Stimulated activated CD8-positive, alpha-beta memory T cell treated with anti-CD3 and anti-CD28 coated beads, Interleukin-12 subunit alpha, Interleukin-12 subunit beta, amount 100 ng/mL, for 24 hours (primary cell): ENCODE measurements around the gene MCC.
"Not testable (repeated sequence)": the region's sequence is repeated elsewhere in the genome, so short reads cannot be mapped to it uniquely, and the experiment has no call there.

Experiments used
- DNase-seq: peaks from one replicate; pipeline ENCODE4 v3.0.0-alpha.2; 2020; ENCODE audit errors: extremely low read depth

Gene MCC

DNA sequence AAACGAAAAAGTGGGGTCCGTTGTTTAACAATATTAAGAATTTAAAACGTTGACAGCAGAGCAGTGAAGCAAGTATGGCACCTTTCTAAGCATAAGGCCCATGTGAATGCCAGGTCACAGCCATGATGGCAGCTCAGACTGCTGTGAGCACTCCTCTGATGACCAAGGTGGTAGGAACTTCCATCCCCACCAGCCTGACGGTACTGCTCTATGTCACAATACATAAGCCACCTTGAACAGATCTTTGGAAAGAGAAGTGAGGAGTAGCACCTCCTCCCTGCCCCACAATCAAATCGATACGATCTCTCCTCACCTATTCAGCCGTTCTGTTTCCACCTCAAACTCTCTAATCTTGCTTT, 405.7 kb downstream of the MCC start:
- DNase-seq = no peak

DNA sequence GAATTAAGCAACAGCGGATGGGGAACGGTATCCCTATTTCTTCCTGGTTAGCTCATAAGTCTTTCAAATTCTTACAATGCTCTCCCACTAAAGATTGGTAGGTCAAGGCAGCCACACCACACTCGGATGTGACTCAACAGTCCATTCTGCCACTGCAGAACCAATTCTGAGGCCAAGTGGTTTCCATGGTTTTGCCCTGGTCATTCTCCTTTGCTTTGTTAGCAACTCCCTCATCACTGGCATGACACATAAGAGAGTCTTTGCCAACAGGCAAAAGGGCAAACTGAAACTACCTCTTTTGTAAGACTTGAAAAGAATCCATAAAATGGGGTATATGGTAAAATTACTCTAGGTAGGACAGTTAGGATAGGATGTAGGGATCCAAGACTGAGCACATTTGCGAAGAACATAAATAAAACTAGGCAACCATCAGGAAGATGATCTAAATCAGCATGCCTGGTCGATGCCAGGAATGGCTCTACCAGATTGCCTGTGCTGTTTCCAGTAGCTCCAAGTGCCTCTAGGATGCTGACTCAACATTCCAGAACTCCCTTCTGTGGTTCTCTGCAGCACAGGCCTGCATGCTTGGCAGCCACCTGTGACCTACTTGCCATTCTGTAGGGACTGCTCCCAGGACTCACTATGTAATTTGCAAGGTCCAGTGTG, 406.2 kb downstream of the MCC start:
- no peak for DNase-seq

DNA sequence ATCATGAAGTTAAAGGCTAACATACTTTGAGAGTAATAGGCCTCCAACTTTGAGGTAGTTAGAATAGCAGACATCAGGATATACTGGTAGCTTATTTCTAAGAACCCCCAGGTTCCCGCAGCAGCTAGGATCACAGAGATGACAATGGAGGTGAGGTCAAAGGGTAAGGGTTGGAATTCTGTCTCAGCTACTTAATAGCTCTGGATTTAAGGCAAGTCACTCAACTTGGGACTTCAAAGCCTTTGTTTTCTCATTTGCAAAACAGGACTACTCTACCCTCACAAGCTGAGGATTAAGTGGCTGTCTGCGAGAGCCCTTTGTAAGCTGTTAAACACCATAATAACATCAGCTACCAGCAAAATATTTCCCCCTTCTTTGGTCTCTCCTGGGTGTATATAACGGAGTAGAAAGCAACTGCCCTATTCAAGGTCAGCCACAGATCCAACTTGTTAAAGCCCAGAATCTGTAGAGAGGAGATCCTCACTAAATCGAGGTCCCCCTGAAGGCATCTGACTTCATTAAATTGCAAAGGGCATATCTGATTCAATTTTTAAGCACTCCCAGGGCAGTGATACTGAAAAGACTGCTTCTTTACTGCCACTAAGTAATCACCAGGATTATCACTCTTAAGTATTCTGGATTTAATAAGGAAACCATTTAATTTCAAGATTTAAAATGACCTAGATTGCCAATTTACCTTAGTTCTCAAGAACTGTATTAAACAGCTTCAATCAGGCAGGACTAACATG, 407.0 kb downstream of the MCC start:
- DNase-seq = no peak

- not testable (repeated sequence) for DNase-seq
Observed at GRCh38 chr5:113076649-113077048, 411.6 kb downstream of the MCC start.

DNA sequence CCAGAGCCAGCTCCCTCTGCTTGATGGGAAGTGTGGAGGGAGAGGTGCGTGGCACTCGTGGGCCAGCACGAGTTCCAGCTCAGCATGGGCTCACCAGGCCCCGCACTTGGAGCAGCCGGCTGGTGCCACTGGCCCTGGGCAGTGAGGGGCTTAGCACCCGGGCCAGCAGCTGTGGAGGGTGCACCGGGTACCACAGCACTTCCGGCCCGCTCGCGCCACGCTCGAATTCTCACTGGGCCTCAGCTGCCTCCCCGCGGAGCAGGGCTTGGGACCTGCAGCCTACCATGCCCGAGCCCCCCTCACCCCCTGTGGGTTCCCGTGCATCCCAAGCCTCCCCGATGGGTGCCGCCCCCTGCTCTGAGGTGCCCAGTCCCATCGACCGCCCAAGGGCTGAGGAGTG, 413.2 kb downstream of the MCC start:
- DNase-seq = no peak

DNA sequence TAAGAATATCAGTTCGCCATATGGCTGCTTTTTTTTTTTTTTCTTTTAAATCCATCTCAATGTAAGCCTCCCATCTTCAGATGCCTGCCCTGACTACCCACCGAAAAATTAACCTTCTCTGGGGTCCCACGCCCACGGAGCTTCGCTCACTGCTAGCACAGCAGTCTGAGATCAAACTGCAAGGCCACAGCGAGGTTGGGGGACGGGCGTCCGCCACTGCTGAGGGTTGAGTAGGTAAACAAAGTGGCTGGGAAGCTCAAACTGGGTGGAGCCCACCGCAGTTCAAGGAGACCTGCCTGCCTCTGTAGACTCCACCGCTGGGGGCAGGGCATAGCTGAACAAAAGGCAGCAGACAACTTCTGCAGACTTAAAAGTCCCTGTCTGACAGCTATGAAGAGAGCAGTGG, 414.6 kb downstream of the MCC start:
- DNase-seq = not testable (repeated sequence)

DNA sequence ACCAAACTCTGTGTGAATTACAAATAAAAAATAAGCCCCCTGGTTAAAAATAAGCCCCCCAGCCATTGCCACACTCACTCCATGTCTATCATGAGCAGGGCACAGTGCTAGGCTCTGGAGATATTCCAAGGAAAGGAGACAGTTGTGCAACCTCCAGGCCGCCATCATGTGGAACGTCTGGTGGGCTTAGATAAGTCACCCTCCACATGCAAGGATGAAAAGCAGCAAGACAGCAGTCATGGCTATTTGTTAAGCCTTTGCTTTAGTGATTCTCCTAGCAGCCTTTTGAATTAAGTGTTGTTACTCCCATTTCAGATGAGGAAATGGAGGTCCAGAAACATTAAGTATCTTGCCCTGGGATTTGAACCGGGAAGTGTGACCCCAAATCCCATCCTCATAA, 416.9 kb downstream of the MCC start:
- no peak for DNase-seq

GRCh38 chr5:113070901-113071300, 417.4 kb downstream of the MCC start:
- DNase-seq = no peak

GRCh38 chr5:113068559-113068958, 419.7 kb downstream of the MCC start:
- no peak for DNase-seq

- DNase-seq = no peak
Observed at GRCh38 chr5:113067635-113068344, 420.5 kb downstream of the MCC start.

GRCh38 chr5:113065626-113066025, 422.6 kb downstream of the MCC start:
- no peak for DNase-seq

DNA sequence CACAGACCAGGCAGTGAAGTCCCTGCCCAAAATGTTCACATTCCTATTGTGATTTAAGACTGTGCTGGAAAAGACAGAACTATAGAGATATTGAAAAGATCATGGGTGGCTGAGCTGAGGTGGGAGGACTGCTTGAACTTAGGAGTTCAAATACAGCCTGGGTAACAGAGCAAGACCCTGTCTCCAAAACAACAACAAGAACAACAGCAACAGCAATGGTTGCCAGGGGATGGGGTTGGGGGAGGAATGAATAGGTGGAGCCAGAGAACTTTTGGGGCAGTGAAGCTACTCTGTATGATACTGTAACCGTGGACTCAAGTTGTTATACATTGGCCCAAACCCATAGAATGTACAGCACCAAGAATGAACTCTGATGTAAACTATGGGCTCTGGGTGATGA, 423.4 kb downstream of the MCC start:
- no peak for DNase-seq

GRCh38 chr5:113063927-113064326, 424.3 kb downstream of the MCC start:
- no peak for DNase-seq

GRCh38 chr5:113062869-113063508, 425.3 kb downstream of the MCC start:
- DNase-seq = no peak

GRCh38 chr5:113061846-113062780, 426.1 kb downstream of the MCC start:
- DNase-seq = no peak

GRCh38 chr5:113060408-113061025, 427.7 kb downstream of the MCC start:
- no peak for DNase-seq

DNA sequence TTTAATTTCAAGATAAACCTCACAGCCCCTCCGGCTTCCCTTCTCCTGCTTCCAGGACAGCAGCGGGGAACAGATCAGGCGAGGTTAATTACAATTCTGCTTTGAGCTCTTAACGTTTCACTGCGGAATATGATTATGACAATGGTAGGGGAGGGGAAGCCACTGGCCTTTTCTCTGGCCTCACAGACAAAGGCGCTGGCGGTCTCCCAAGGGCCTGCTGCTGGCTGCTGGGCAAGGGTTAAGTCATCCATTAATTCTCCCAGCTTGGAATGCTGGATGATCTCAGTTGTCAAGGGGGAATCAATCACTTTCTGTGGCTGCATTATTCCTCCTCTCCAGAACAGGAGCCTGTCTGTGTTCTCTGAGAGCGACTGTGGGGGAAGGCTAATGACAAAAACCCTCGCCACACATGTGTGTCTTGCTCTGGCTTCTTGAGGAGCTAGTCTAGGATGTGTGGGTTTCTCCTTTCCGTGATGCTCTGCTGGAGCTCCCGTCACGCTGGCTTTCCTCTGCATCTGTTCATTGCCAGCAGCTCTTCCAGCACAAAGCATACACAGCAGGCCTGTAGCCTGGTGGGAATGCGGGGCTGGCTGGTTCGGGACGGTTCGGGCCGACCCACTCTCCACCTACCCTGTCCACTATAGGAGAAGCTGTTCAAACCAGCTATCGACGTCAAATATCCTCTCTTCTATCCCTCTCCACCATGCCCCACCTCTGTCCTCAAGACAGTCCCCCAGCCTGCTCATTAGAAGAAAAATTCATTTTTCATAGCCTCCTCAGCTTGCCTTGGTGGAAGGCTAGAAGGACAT, 428.8 kb downstream of the MCC start:
- no peak for DNase-seq

GRCh38 chr5:113058706-113059226, 429.5 kb downstream of the MCC start:
- DNase-seq = no peak

DNA sequence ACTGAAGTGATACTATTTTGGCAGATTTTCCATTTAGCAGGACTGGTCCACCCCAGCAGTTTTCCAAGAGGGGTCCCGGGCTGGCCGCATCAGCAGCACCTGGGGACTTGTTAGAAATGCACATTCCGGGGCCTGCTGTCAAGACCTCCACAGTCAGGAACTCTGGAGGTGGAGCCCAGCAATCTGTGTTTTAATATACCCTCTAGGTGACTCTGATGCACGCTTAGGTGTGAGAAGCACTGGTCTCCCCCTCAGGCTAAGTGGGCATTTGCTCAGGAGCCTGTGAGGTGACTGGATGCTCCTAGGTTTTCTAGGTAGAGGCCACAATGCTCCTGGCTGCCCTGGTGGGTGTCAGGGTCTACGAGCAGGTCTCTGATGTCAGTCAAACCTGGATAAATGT, 430.0 kb downstream of the MCC start:
- DNase-seq = no peak

GRCh38 chr5:113057557-113057984, 430.7 kb downstream of the MCC start:
- no peak for DNase-seq
